HepG2 (cell line): ENCODE measurements around the gene HMCN1. TPM values are rescaled to one million over a fixed set of nuclear protein-coding genes. Genes with fewer than 3 reads are reported as not detected.

Experiments
- ATAC-seq: fragments of 200-7000 bp; cut with Tn5 transposase; 3 replicates; pipeline ENCODE4 v1.9.1; 2020; ENCODE audit warnings: mild to moderate bottlenecking, moderate library complexity
- BruUV-seq: library from RNA; stranded (reverse); fragments of 400-500 nt; replicated peaks from 2 replicates; lab custom pipeline; 2021; lab: Mats Ljungman, UMichigan
- CTCF ChIA-PET: fragments of 300-600 bp; formaldehyde crosslinking; extraction: SDS; loops from one replicate; lab custom pipeline; 2021; ENCODE audit warnings: low total read pairs, inconsistent platforms, low intra/inter-chr PET ratio; lab: Yijun Ruan, JAX
- POLR2A ChIA-PET: fragments of 350-600 bp; sonication (Branson Sonifier 250); formaldehyde crosslinking; loops from one replicate; lab custom pipeline; 2020; ENCODE audit warnings: antibody characterized with exemption, inconsistent platforms; lab: Yijun Ruan, JAX
- DNase-seq: peaks from one replicate; pipeline ENCODE4 v3.0.0-alpha.2; 2015; ENCODE audit warnings: low spot score
- FAIRE-seq: peaks from 3 replicates; lab custom pipeline; 2011; peaks lifted over from hg19 to GRCh38; lab: Jason Lieb, UNC
- H2AFZ ChIP-seq: one replicate; pipeline ENCODE4 v1.6.1; 2011; ENCODE audit warnings: low read length, inconsistent platforms
- H3K27ac ChIP-seq: fragments of 300-600 bp; 3 replicates; pipeline ENCODE4 v1.8.0; 2011; ENCODE audit warnings: mixed run types, mild to moderate bottlenecking, mixed read lengths, low read length, inconsistent platforms; ENCODE audit not compliant: insufficient read depth; ENCODE audit errors: extremely low read length
- H3K27me3 ChIP-seq, 2 experiments: fragments of 200-600 bp in 1 of 2; 2 replicates in 1 of 2; 3 replicates in 1 of 2; pipeline versions ENCODE4 v1.6.0 to v1.8.0; 2011; ENCODE audit warnings: low read length in 2 of 2, mild to moderate bottlenecking in 2 of 2, moderate library complexity in 2 of 2, inconsistent platforms in 1 of 2; ENCODE audit not compliant: insufficient read depth in 2 of 2, control insufficient read depth in 1 of 2
- H3K36me3 ChIP-seq, 2 experiments: fragments of 200-600 bp in 1 of 2; replicated peaks in 1 of 2; 2 replicates in 1 of 2; 3 replicates in 1 of 2; pipeline versions ENCODE4 v1.5.1 to v1.8.0; 2011; ENCODE audit warnings: low read length in 2 of 2, inconsistent platforms in 1 of 2; ENCODE audit not compliant: insufficient read depth in 2 of 2, control insufficient read depth in 1 of 2
- H3K4me1 ChIP-seq: 2 replicates; pipeline ENCODE4 v1.5.1; 2012; ENCODE audit warnings: low read length, inconsistent platforms; ENCODE audit not compliant: insufficient read depth
- H3K4me2 ChIP-seq: 2 replicates; pipeline ENCODE4 v1.6.0; 2011; ENCODE audit warnings: low read depth, low read length, inconsistent platforms
- H3K4me3 ChIP-seq, 3 experiments: fragments of 200-600 bp in 1 of 3; sonication (generic), shearing (Covaris generic) in 1 of 3; replicated peaks in 1 of 3; 2 replicates each; pipeline ENCODE4 v1.5.1; 2011 to 2016; ENCODE audit warnings: low read length in 3 of 3, inconsistent platforms in 2 of 3, low read depth in 2 of 3, mild to moderate bottlenecking in 2 of 3, control low read depth in 1 of 3, mixed read lengths in 1 of 3; ENCODE audit not compliant: insufficient read depth in 1 of 3
- H3K79me2 ChIP-seq: one replicate; pipeline ENCODE4 v1.6.1; 2011; ENCODE audit warnings: low read length, inconsistent platforms; ENCODE audit not compliant: insufficient read depth
- H3K9ac ChIP-seq: 2 replicates; pipeline ENCODE4 v1.6.0; 2011; ENCODE audit warnings: mild to moderate bottlenecking, low read depth, low read length, inconsistent platforms; ENCODE audit not compliant: insufficient read depth
- H3K9me3 ChIP-seq: 2 replicates; pipeline ENCODE4 v1.5.1; 2012; ENCODE audit warnings: mild to moderate bottlenecking, low read length
- H4K20me1 ChIP-seq: 2 replicates; pipeline ENCODE4 v1.6.0; 2011; ENCODE audit warnings: inconsistent platforms, mild to moderate bottlenecking, low read length, moderate library complexity; ENCODE audit not compliant: insufficient read depth
- ARNT ChIP-seq: fragments of 450-650 bp; IDR thresholded peaks from 2 replicates; pipeline ENCODE4 v1.6.1; 2017
- BHLHE40 ChIP-seq: IDR thresholded peaks from 2 replicates; pipeline ENCODE4 v1.6.1; 2011; ENCODE audit warnings: low read length, improper control_type of control experiment
- HNRNPLL ChIP-seq: fragments of 200-400 bp; formaldehyde crosslinking; IDR thresholded peaks from 2 replicates; pipeline ENCODE4 v1.6.1; 2017; ENCODE audit warnings: mild to moderate bottlenecking, low read depth, low read length; ENCODE audit not compliant: poor library complexity, severe bottlenecking
- KAT8 ChIP-seq: IDR thresholded peaks from 2 replicates; pipeline ENCODE4 v1.6.1; 2016; ENCODE audit warnings: missing genetic modification reagents, missing compliant biosample characterization
- XBP1 ChIP-seq: sonication (generic); formaldehyde crosslinking; IDR thresholded peaks from 2 replicates; pipeline ENCODE4 v1.5.0; 2020; ENCODE audit warnings: missing genetic modification reagents
- ZFP82 ChIP-seq: sonication (generic); formaldehyde crosslinking; IDR thresholded peaks from 2 replicates; pipeline ENCODE4 v1.5.1; 2020; ENCODE audit warnings: mild to moderate bottlenecking, missing genetic modification reagents, borderline replicate concordance
- ZNF292 ChIP-seq: sonication (generic); formaldehyde crosslinking; IDR thresholded peaks from 2 replicates; pipeline ENCODE4 v1.8.1; 2022; ENCODE audit warnings: mild to moderate bottlenecking, low read depth, missing genetic modification reagents, borderline replicate concordance
- WGBS: methylation state at CpG from one replicate; pipeline ENCODE4 v1.1.6; 2017; ENCODE audit warnings: low lambda C conversion rate; 5-methylcytosine and 5-hydroxymethylcytosine counted together
- in situ Hi-C: cut with HindIII; loops from 2 replicates; pipeline ENCODE4 v1.10.0; 2017; ENCODE audit warnings: low pct_unique_long_range_greater_than_20kb; ENCODE audit not compliant: extremely low pct_ligation_motif_present
- intact Hi-C: fragments of 100-400 bp; cut with micrococcal nuclease; formaldehyde crosslinking; loops from one replicate; pipeline ENCODE4 v1.10.0; 2022; ENCODE audit not compliant: unreplicated experiment
- polyA plus RNA-seq, 8 experiments: library from polyadenylated mRNA; depleted of rRNA in 3 of 8; stranded (reverse) in 7 of 8; unstranded in 1 of 8; fragments of >200 nt; fragmentation: Illumina TruSeq in 4 of 8; extraction: Trizol in 4 of 8; gene quantifications; 2 replicates each; pipeline versions ENCODE4 v1.2.1 to v1.2.3, GENCODE V29; 2011 to 2016; ENCODE audit warnings: low read depth in 4 of 8, missing spikeins in 1 of 8, mixed read lengths in 1 of 8; ENCODE audit not compliant: insufficient read depth in 1 of 8
- total RNA-seq, 5 experiments: library from RNA; depleted of rRNA; stranded (reverse); fragments of >200 nt; fragmentation: Illumina TruSeq; extraction: Trizol; gene quantifications; 2 replicates each; pipeline ENCODE4 v1.2.3, GENCODE V29; 2016; ENCODE audit warnings: low read depth in 1 of 5
- TF ChIP-seq, protein P1 (sequence below): sonication (generic); formaldehyde crosslinking; IDR thresholded peaks from 2 replicates; pipeline ENCODE4 v1.4.0; 2020; ENCODE audit warnings: missing genetic modification reagents
- TF ChIP-seq, protein P2 (sequence below): IDR thresholded peaks from 2 replicates; pipeline ENCODE4 v1.6.1; 2016; ENCODE audit warnings: mild to moderate bottlenecking, missing biosample characterization, missing genetic modification reagents
- TF ChIP-seq, protein P3 (sequence below): sonication (generic); formaldehyde crosslinking; IDR thresholded peaks from 2 replicates; pipeline ENCODE4 v1.4.0; 2020; ENCODE audit warnings: missing genetic modification reagents
- TF ChIP-seq, protein P4 (sequence below): sonication (generic); formaldehyde crosslinking; IDR thresholded peaks from 2 replicates; pipeline ENCODE4 v1.4.0; 2020; ENCODE audit warnings: missing genetic modification reagents

HMCN1 gene
- total and polyA plus RNA-seq, 2 of the 13 experiments (the other 11 are each of a cell fraction or from before 2014, with no cell fraction given) = 0.03 TPM; not detected in 1

DNA sequence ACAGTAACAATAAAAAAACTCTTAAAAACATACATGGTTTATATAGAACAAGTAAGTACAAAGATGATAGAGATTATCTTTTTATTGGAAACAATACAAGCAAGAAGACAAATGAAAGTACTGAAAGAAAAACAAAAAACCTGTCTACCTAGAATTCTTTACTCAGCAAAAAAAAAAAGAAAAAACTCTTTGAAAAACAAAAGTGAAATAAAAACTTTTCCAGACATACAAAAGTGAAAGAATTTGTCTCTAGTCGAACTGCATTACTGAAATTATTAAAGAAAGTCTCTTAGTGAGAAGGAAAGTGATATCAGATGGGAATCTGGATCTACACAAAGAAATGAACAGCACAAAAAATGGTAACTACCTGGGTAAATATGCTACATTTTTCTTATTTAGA lies 2.7 kb upstream of the HMCN1 start:
- Histone ChIP-seq H2AFZ (no peak overlapping the region), H3K4me1 (peaks cover 19% of the 10 kb centered on the region), H3K9me3 (no peaks in the 10 kb centered on the region), H3K79me2 (no peaks in the 10 kb centered on the region), H3K27ac (no peak overlapping the region), H4K20me1 (no peaks in the 10 kb centered on the region), H3K27me3 (peaks cover 1 to 16% of the 10 kb centered on the region in 2 experiments), H3K4me3 (no peak overlapping the region), H3K4me2 (no peak overlapping the region), H3K9ac (no peak overlapping the region), H3K36me3 (no peaks in the 10 kb centered on the region)
- intact Hi-C loops (no loop called here), in situ Hi-C loops (no loop called here)
- 0% methylated on average over 1 of the region's 1 CpG for WGBS
- BruUV-seq = no TSS peak
- ChIA-PET POLR2A (no interaction called here), CTCF (no interaction called here)
- FAIRE-seq = no peak
- no peak for TF ChIP-seq ARNT
- TF ChIP-seq, protein P1, sequence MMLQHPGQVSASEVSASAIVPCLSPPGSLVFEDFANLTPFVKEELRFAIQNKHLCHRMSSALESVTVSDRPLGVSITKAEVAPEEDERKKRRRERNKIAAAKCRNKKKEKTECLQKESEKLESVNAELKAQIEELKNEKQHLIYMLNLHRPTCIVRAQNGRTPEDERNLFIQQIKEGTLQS (CRISPR knock-in tag) = no peak
- no peak for TF ChIP-seq ZFP82 (CRISPR knock-in tag)
- TF ChIP-seq BHLHE40 = no peak
- TF ChIP-seq KAT8 (CRISPR knock-in tag) = no peak
- TF ChIP-seq ZNF292 = no peak
- TF ChIP-seq, protein P2, sequence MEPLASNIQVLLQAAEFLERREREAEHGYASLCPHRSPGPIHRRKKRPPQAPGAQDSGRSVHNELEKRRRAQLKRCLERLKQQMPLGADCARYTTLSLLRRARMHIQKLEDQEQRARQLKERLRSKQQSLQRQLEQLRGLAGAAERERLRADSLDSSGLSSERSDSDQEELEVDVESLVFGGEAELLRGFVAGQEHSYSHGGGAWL (CRISPR knock-in tag) = no peak
- no peak for TF ChIP-seq XBP1
- TF ChIP-seq, protein P3, sequence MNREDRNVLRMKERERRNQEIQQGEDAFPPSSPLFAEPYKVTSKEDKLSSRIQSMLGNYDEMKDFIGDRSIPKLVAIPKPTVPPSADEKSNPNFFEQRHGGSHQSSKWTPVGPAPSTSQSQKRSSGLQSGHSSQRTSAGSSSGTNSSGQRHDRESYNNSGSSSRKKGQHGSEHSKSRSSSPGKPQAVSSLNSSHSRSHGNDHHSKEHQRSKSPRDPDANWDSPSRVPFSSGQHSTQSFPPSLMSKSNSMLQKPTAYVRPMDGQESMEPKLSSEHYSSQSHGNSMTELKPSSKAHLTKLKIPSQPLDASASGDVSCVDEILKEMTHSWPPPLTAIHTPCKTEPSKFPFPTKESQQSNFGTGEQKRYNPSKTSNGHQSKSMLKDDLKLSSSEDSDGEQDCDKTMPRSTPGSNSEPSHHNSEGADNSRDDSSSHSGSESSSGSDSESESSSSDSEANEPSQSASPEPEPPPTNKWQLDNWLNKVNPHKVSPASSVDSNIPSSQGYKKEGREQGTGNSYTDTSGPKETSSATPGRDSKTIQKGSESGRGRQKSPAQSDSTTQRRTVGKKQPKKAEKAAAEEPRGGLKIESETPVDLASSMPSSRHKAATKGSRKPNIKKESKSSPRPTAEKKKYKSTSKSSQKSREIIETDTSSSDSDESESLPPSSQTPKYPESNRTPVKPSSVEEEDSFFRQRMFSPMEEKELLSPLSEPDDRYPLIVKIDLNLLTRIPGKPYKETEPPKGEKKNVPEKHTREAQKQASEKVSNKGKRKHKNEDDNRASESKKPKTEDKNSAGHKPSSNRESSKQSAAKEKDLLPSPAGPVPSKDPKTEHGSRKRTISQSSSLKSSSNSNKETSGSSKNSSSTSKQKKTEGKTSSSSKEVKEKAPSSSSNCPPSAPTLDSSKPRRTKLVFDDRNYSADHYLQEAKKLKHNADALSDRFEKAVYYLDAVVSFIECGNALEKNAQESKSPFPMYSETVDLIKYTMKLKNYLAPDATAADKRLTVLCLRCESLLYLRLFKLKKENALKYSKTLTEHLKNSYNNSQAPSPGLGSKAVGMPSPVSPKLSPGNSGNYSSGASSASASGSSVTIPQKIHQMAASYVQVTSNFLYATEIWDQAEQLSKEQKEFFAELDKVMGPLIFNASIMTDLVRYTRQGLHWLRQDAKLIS = no peak
- TF ChIP-seq, protein P4, sequence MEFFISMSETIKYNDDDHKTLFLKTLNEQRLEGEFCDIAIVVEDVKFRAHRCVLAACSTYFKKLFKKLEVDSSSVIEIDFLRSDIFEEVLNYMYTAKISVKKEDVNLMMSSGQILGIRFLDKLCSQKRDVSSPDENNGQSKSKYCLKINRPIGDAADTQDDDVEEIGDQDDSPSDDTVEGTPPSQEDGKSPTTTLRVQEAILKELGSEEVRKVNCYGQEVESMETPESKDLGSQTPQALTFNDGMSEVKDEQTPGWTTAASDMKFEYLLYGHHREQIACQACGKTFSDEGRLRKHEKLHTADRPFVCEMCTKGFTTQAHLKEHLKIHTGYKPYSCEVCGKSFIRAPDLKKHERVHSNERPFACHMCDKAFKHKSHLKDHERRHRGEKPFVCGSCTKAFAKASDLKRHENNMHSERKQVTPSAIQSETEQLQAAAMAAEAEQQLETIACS (CRISPR knock-in tag) = no peak
- no peak for TF ChIP-seq HNRNPLL
- no peak for DNase-seq
- ATAC-seq = no peak
